K562 (cell line): ENCODE measurements around the gene CEP76. TPM values are rescaled to one million over a fixed set of nuclear protein-coding genes. Genes with fewer than 3 reads are reported as not detected.
A peak's percentile ranks its signal among the peaks of the same experiment; 100 is the strongest.

Source experiments
- CBFA2T3 ChIP-seq: fragments of 450-650 bp; IDR thresholded peaks from 2 replicates; pipeline ENCODE4 v1.6.1; 2017
- HDAC3 ChIP-seq: fragments of 450-650 bp; IDR thresholded peaks from 2 replicates; pipeline ENCODE4 v1.6.1; 2018; ENCODE audit warnings: borderline replicate concordance, mild to moderate bottlenecking, moderate library complexity; ENCODE audit not compliant: partially characterized antibody
- ILK ChIP-seq: fragments of 450-650 bp; IDR thresholded peaks from 2 replicates; pipeline ENCODE4 v1.6.1; 2016; ENCODE audit warnings: missing genetic modification characterization, low read depth, mild to moderate bottlenecking, missing compliant biosample characterization, moderate library complexity, borderline replicate concordance
- PRPF4 ChIP-seq: fragments of 200-400 bp; formaldehyde crosslinking; IDR thresholded peaks from one replicate; pipeline ENCODE4 v1.6.1; 2017; ENCODE audit warnings: low read length, low read depth, mild to moderate bottlenecking; ENCODE audit not compliant: insufficient read depth, poor library complexity, severe bottlenecking
- RAD51 ChIP-seq: fragments of 450-650 bp; IDR thresholded peaks from 2 replicates; pipeline ENCODE4 v1.7.1; 2016; ENCODE audit warnings: low read depth, mild to moderate bottlenecking, borderline replicate concordance
- SETDB1 ChIP-seq: IDR thresholded peaks from one replicate; pipeline ENCODE4 v1.6.1; 2012; ENCODE audit warnings: low read length, control low read depth, inconsistent platforms
- ZNF197 ChIP-seq: fragments of 200-800 bp; sonication (Bioruptor generic); IDR thresholded peaks from 2 replicates; pipeline ENCODE4 v1.6.1; 2016; ENCODE audit warnings: low read depth, missing genetic modification characterization, missing compliant biosample characterization
- ZNF431 ChIP-seq: sonication (generic); formaldehyde crosslinking; IDR thresholded peaks from 2 replicates; pipeline ENCODE4 v1.8.0; 2022; ENCODE audit warnings: mild to moderate bottlenecking, missing genetic modification reagents
- ZNF551 ChIP-seq: fragments of 250-450 bp; sonication (Bioruptor Pico); IDR thresholded peaks from 2 replicates; pipeline ENCODE4 v1.5.0; 2021; ENCODE audit warnings: mild to moderate bottlenecking, moderate library complexity
- polyA plus RNA-seq, 8 experiments: library from polyadenylated mRNA; depleted of rRNA in 4 of 8; stranded (reverse) in 5 of 8; unstranded in 3 of 8; fragments of >200 nt; fragmentation: Nextera tagmentation in 2 of 8; fragmentation: Illumina TruSeq in 1 of 8; extraction: Ambion mirVana in 2 of 8; extraction: Trizol in 1 of 8; gene quantifications; 2 replicates each; pipeline versions ENCODE4 v1.2.1 to v1.2.3, GENCODE V29; 2011 to 2014; ENCODE audit warnings: inconsistent platforms in 1 of 8, missing spikeins in 1 of 8
- total RNA-seq, 7 experiments: library from RNA; depleted of rRNA in 6 of 7; stranded (reverse); fragments of >200 nt in 6 of 7; fragmentation: Illumina TruSeq in 2 of 7; extraction: Trizol in 2 of 7; gene quantifications; 2 replicates each; pipeline versions ENCODE4 v1.2.1 to v1.2.3, GENCODE V29; 2011 to 2021; ENCODE audit warnings: low replicate concordance in 1 of 7
- TF ChIP-seq, protein P1 (sequence below), 2 experiments: fragments of 450-650 bp in 1 of 2; sonication (generic) in 1 of 2; formaldehyde crosslinking in 1 of 2; IDR thresholded peaks; 2 replicates each; pipeline versions ENCODE4 v1.7.1 to v1.9.0; 2016 to 2022; ENCODE audit warnings: inconsistent platforms in 1 of 2, mild to moderate bottlenecking in 1 of 2, missing genetic modification reagents in 1 of 2
- TF ChIP-seq, protein P2 (sequence below): fragments of 450-650 bp; conservative IDR thresholded peaks from 2 replicates; pipeline ENCODE4 v1.6.1; 2016; ENCODE audit warnings: missing genetic modification characterization, low read depth, mild to moderate bottlenecking, missing compliant biosample characterization, moderate library complexity
- TF ChIP-seq, protein P3 (sequence below): sonication (generic); formaldehyde crosslinking; IDR thresholded peaks from 2 replicates; pipeline ENCODE4 v1.5.0; 2020; ENCODE audit warnings: missing genetic modification reagents
- TF ChIP-seq, protein P4 (sequence below): IDR thresholded peaks from 2 replicates; pipeline ENCODE4 v1.6.1; 2012; ENCODE audit warnings: low read depth, low read length, improper control_type of control experiment, borderline replicate concordance

CEP76 gene
- total and polyA plus RNA-seq, 9 of the 15 experiments (the other 6 are each of a cell fraction or from before 2014, with no cell fraction given): 5.3 to 27.3 (median 19.3) TPM

DNA sequence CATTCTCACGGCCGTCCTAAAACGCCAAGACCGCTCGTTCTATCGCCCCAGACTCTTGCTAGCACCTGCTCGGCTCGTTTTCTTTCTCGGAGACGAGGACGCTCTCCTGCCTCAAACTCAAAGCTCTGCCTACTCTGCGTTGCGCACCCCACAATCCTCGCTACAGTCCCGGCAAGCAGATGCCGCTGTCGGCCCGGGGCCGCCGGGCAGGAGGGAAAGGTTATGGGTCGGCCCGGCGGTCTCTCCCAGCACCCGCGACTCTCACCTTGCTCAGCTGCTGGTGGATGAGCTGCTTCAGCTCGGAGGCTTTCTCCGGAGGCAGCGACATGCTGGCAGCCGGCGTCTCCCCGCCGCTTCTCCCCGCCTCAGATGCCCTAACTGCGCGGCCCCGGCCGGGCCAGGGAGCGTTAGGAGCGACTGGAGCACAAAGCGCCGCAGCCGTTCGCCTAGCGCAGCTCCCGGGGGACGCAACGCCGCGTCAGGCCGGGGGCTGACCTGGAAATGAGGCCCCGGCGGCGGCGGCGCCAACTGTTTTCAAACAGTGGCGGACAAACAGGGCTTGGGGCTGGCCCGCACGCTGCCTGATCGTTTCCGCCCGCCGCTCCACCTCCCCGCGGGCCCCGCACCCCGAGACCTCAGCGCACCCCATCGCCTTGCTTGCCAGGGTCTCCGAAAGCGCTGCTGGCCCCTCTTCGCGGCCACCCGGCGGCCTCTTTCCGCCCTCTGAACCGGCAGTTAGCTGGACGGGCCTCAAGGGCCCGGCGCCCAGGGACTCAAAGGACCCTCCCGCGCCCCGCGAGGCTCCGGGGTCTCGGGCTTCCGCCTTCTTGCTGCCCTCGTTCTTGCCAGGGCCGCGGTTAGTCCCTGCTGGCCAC lies at the start of gene CEP76, which contains the start of gene PSMG2 (continued):
- TF ChIP-seq, protein P1, sequence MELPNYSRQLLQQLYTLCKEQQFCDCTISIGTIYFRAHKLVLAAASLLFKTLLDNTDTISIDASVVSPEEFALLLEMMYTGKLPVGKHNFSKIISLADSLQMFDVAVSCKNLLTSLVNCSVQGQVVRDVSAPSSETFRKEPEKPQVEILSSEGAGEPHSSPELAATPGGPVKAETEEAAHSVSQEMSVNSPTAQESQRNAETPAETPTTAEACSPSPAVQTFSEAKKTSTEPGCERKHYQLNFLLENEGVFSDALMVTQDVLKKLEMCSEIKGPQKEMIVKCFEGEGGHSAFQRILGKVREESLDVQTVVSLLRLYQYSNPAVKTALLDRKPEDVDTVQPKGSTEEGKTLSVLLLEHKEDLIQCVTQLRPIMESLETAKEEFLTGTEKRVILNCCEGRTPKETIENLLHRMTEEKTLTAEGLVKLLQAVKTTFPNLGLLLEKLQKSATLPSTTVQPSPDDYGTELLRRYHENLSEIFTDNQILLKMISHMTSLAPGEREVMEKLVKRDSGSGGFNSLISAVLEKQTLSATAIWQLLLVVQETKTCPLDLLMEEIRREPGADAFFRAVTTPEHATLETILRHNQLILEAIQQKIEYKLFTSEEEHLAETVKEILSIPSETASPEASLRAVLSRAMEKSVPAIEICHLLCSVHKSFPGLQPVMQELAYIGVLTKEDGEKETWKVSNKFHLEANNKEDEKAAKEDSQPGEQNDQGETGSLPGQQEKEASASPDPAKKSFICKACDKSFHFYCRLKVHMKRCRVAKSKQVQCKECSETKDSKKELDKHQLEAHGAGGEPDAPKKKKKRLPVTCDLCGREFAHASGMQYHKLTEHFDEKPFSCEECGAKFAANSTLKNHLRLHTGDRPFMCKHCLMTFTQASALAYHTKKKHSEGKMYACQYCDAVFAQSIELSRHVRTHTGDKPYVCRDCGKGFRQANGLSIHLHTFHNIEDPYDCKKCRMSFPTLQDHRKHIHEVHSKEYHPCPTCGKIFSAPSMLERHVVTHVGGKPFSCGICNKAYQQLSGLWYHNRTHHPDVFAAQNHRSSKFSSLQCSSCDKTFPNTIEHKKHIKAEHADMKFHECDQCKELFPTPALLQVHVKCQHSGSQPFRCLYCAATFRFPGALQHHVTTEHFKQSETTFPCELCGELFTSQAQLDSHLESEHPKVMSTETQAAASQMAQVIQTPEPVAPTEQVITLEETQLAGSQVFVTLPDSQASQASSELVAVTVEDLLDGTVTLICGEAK (IDR thresholded peaks at IDR 0.05): 0 out of 2 replicates have a peak, but pooled peaks have one; percentile 24
- TF ChIP-seq, protein P1 (CRISPR knock-in tag; IDR thresholded peaks at IDR 0.05): no peak
- TF ChIP-seq HDAC3 (no peak), PRPF4 (no peak), RAD51 (no peak), ZNF197 (CRISPR knock-in tag) (no peak), CBFA2T3 (no peak), ZNF431 (CRISPR knock-in tag) (no peak; the same call in 1 of the 2 replicates), ILK (tag) (no peak), SETDB1 (no peak), ZNF551 (CRISPR knock-in tag) (no peak)
- TF ChIP-seq, protein P2, sequence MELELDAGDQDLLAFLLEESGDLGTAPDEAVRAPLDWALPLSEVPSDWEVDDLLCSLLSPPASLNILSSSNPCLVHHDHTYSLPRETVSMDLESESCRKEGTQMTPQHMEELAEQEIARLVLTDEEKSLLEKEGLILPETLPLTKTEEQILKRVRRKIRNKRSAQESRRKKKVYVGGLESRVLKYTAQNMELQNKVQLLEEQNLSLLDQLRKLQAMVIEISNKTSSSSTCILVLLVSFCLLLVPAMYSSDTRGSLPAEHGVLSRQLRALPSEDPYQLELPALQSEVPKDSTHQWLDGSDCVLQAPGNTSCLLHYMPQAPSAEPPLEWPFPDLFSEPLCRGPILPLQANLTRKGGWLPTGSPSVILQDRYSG (tag): no peak
- TF ChIP-seq, protein P3, sequence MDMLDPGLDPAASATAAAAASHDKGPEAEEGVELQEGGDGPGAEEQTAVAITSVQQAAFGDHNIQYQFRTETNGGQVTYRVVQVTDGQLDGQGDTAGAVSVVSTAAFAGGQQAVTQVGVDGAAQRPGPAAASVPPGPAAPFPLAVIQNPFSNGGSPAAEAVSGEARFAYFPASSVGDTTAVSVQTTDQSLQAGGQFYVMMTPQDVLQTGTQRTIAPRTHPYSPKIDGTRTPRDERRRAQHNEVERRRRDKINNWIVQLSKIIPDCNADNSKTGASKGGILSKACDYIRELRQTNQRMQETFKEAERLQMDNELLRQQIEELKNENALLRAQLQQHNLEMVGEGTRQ (CRISPR knock-in tag): no peak
- TF ChIP-seq, protein P4, sequence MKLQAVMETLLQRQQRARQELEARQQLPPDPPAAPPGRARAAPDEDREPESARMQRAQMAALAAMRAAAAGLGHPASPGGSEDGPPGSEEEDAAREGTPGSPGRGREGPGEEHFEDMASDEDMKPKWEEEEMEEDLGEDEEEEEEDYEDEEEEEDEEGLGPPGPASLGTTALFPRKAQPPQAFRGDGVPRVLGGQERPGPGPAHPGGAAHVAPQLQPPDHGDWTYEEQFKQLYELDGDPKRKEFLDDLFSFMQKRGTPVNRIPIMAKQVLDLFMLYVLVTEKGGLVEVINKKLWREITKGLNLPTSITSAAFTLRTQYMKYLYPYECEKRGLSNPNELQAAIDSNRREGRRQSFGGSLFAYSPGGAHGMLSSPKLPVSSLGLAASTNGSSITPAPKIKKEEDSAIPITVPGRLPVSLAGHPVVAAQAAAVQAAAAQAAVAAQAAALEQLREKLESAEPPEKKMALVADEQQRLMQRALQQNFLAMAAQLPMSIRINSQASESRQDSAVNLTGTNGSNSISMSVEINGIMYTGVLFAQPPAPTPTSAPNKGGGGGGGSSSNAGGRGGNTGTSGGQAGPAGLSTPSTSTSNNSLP: no peak
